Smooth muscle cell (in vitro differentiated cells): Measurements from ENCODE around the gene MTMR12. TPM values are rescaled to one million over a fixed set of nuclear protein-coding genes. Genes with fewer than 3 reads are reported as not detected.
"Not testable (repeated sequence)": the region's sequence is repeated elsewhere in the genome, so short reads cannot be mapped to it uniquely, and the experiment has no call there.

Experiments
- DNase-seq: peaks from one replicate; lab custom pipeline; 2025; ENCODE audit not compliant: unreplicated experiment; lab: John Stamatoyannopoulos, UW
- H2AFZ ChIP-seq: fragments of 200-600 bp; sonication (generic); 2 replicates; pipeline ENCODE4 v1.6.0; 2016; ENCODE audit warnings: antibody characterized with exemption, low read depth, mild to moderate bottlenecking
- H3F3A ChIP-seq: fragments of 200-600 bp; sonication (generic); 2 replicates; pipeline ENCODE4 v1.6.0; 2017; ENCODE audit warnings: antibody characterized with exemption, low read depth
- H3K27ac ChIP-seq: fragments of 200-600 bp; sonication (generic); 2 replicates; pipeline ENCODE4 v1.5.1; 2016; ENCODE audit warnings: low read depth, mild to moderate bottlenecking
- H3K27me3 ChIP-seq: fragments of 200-600 bp; sonication (generic); 2 replicates; pipeline ENCODE4 v1.6.1; 2016; ENCODE audit warnings: low read depth, mild to moderate bottlenecking
- H3K36me3 ChIP-seq: fragments of 200-600 bp; sonication (generic); 2 replicates; pipeline ENCODE4 v1.5.1; 2016; ENCODE audit warnings: low read depth
- H3K4me1 ChIP-seq: fragments of 200-600 bp; sonication (generic); 2 replicates; pipeline ENCODE4 v1.5.1; 2016; ENCODE audit warnings: low read depth
- H3K4me2 ChIP-seq: fragments of 200-600 bp; sonication (generic); 2 replicates; pipeline ENCODE4 v1.6.0; 2016; ENCODE audit warnings: mild to moderate bottlenecking
- H3K4me3 ChIP-seq: fragments of 200-600 bp; sonication (generic); 2 replicates; pipeline ENCODE4 v1.5.1; 2016; ENCODE audit warnings: mild to moderate bottlenecking
- H3K79me2 ChIP-seq: fragments of 200-600 bp; sonication (generic); 2 replicates; pipeline ENCODE4 v1.6.0; 2016; ENCODE audit warnings: low read depth, mild to moderate bottlenecking
- H3K9ac ChIP-seq: fragments of 200-600 bp; sonication (generic); 2 replicates; pipeline ENCODE4 v1.6.0; 2016; ENCODE audit warnings: low read depth
- H3K9me3 ChIP-seq: fragments of 200-600 bp; sonication (generic); replicated peaks from 2 replicates; pipeline ENCODE4 v1.5.1; 2016; ENCODE audit warnings: low read depth
- H4K20me1 ChIP-seq: fragments of 200-600 bp; sonication (generic); 2 replicates; pipeline ENCODE4 v1.6.0; 2016; ENCODE audit warnings: low read depth
- CTCF ChIP-seq: fragments of 200-600 bp; sonication (generic); IDR thresholded peaks from 2 replicates; pipeline ENCODE4 v1.5.1; 2017; ENCODE audit warnings: borderline replicate concordance, mild to moderate bottlenecking, antibody characterized with exemption; ENCODE audit not compliant: insufficient read depth, poor library complexity, severe bottlenecking
- WGBS: methylation state at CpG from one replicate; pipeline ENCODE4 v1.1.7; 2016; ENCODE audit warnings: low lambda C conversion rate; 5-methylcytosine and 5-hydroxymethylcytosine counted together
- polyA plus RNA-seq: library from polyadenylated mRNA; unstranded; fragments of >200 nt; fragmentation: Nextera tagmentation; extraction: Ambion mirVana; gene quantifications from 2 replicates; pipeline ENCODE4 v1.2.1, GENCODE V29; 2016
- total RNA-seq: library from RNA; depleted of rRNA; stranded (reverse); fragments of >200 nt; gene quantifications from 2 replicates; pipeline ENCODE4 v1.2.3, GENCODE V29; 2014

Gene MTMR12
- total and polyA plus RNA-seq, 2 experiments from 2014 or later, result 4.4 to 8.6 TPM

- H3K36me3 ChIP-seq, result no peaks in the 10 kb centered on the region
- H3K27me3 ChIP-seq, result no peaks in the 10 kb centered on the region
- no peaks in the 10 kb centered on the region for H3K9me3 ChIP-seq
- WGBS, result 93% methylated on average over 5 of the region's 5 CpGs
- peaks cover 11% of the 10 kb centered on the region for H3K4me1 ChIP-seq
- H4K20me1 ChIP-seq, result peaks cover 18% of the 10 kb centered on the region
- no peak overlapping the region for H3K4me2 ChIP-seq
- H3K4me3 ChIP-seq, result no peak overlapping the region
- no peak for TF ChIP-seq CTCF
- no peak overlapping the region for H3K27ac ChIP-seq
- H3K79me2 ChIP-seq, result peaks cover 23% of the 10 kb centered on the region
- no peaks in the 10 kb centered on the region for H3F3A ChIP-seq
- H2AFZ ChIP-seq, result no peak overlapping the region
- DNase-seq, result no peak
- no peak overlapping the region for H3K9ac ChIP-seq
Measured at GRCh38 chr5:32314658-32315057, 1.9 kb upstream of the MTMR12 start.

- not testable (repeated sequence) for H3F3A ChIP-seq, DNase-seq, H2AFZ ChIP-seq, H3K9me3 ChIP-seq, H3K4me2 ChIP-seq, H3K27ac ChIP-seq, H3K4me3 ChIP-seq, H3K9ac ChIP-seq, H3K36me3 ChIP-seq, H3K27me3 ChIP-seq
- 86% methylated on average over 10 of the region's 10 CpGs for WGBS
- peaks cover 18% of the 10 kb centered on the region for H4K20me1 ChIP-seq
- H3K4me1 ChIP-seq, result peaks cover 11% of the 10 kb centered on the region
- H3K79me2 ChIP-seq, result peaks cover 27% of the 10 kb centered on the region
Measured at GRCh38 chr5:32314152-32314488, 1.4 kb upstream of the MTMR12 start.

- H3K9ac ChIP-seq, result peak overlapping the region; percentile 80
- H3K27me3 ChIP-seq, result no peaks in the 10 kb centered on the region
- peaks cover 46% of the 10 kb centered on the region for H3K79me2 ChIP-seq
- H4K20me1 ChIP-seq, result peaks cover 36% of the 10 kb centered on the region
- peak overlapping the region; percentile 97 for H3K4me2 ChIP-seq
- DNase-seq, result peak; percentile 63
- TF ChIP-seq CTCF, result no peak
- H3K9me3 ChIP-seq, result no peaks in the 10 kb centered on the region
- H3K4me3 ChIP-seq, result peak overlapping the region; percentile 79
- H3K4me1 ChIP-seq, result peaks cover 11% of the 10 kb centered on the region
- no peaks in the 10 kb centered on the region for H3F3A ChIP-seq
- H3K36me3 ChIP-seq, result no peaks in the 10 kb centered on the region
- 0% methylated on average over 34 of the region's 34 CpGs for WGBS
- peak overlapping the region; percentile 70 for H3K27ac ChIP-seq
- peak overlapping the region; percentile 90 for H2AFZ ChIP-seq
Measured at GRCh38 chr5:32312197-32312594, 543 bp downstream of the MTMR12 start.

GRCh38 chr5:32311404-32312196 is 1.1 kb downstream of the MTMR12 start:
- peaks cover 11% of the 10 kb centered on the region for H3K4me1 ChIP-seq
- H3K4me2 ChIP-seq, result peak overlapping the region; percentile 97
- H3K36me3 ChIP-seq, result no peaks in the 10 kb centered on the region
- peak overlapping the region; percentile 70 for H3K27ac ChIP-seq
- peaks cover 52% of the 10 kb centered on the region for H3K79me2 ChIP-seq
- peak overlapping the region; percentile 90 for H2AFZ ChIP-seq
- TF ChIP-seq CTCF, result no peak
- H3K9ac ChIP-seq, result peak overlapping the region; percentile 80
- no peaks in the 10 kb centered on the region for H3K9me3 ChIP-seq
- H4K20me1 ChIP-seq, result peaks cover 42% of the 10 kb centered on the region
- no peaks in the 10 kb centered on the region for H3F3A ChIP-seq
- no peaks in the 10 kb centered on the region for H3K27me3 ChIP-seq
- no peak for DNase-seq
- peak overlapping the region; percentile 79 for H3K4me3 ChIP-seq
- WGBS, result 30% methylated on average over 16 of the region's 16 CpGs
